Stimulated activated CD8-positive, alpha-beta memory T cell treated with anti-CD3 and anti-CD28 coated beads, Interleukin-4, amount 100 ng/mL, for 1 hour (primary cell): ENCODE measurements around the gene RPL13.
"Not testable (repeated sequence)": the region's sequence is repeated elsewhere in the genome, so short reads cannot be mapped to it uniquely, and the experiment has no call there.

Experiments
- DNase-seq, 2 donors: peaks; one replicate each; pipeline ENCODE4 v3.0.0-alpha.2; 2020; ENCODE audit warnings: low read depth in 2 of 2, low spot score in 1 of 2

RPL13 gene

GRCh38 chr16:89562939-89563338 is 2.5 kb downstream of the RPL13 start:
- DNase-seq = no peak

- DNase-seq = no peak
These were observed 3.3 kb downstream of the RPL13 start for GRCh38 chr16:89563639-89564392.

- no peak for DNase-seq
These were observed 4.2 kb downstream of the RPL13 start for GRCh38 chr16:89564476-89565255.

- DNase-seq = no peak
These were observed 4.7 kb downstream of the RPL13 start for GRCh38 chr16:89565256-89565505.

- no peak for DNase-seq
These were observed 5.3 kb downstream of the RPL13 start for GRCh38 chr16:89565506-89566372.

- no peak for DNase-seq
These were observed 7.4 kb downstream of the RPL13 start for GRCh38 chr16:89567656-89568594.

GRCh38 chr16:89569506-89570341 is 9.2 kb downstream of the RPL13 start:
- DNase-seq = no peak

- no peak for DNase-seq
These were observed 10.0 kb downstream of the RPL13 start for GRCh38 chr16:89570342-89570923.

- DNase-seq = not testable (repeated sequence)
These were observed 10.6 kb downstream of the RPL13 start for GRCh38 chr16:89570983-89571598.

GRCh38 chr16:89571636-89572035 is 11.2 kb downstream of the RPL13 start:
- DNase-seq = no peak

GRCh38 chr16:89572073-89572484 is 11.6 kb downstream of the RPL13 start:
- DNase-seq = no peak

GRCh38 chr16:89572485-89573205 is 12.2 kb downstream of the RPL13 start:
- DNase-seq = no peak

- no peak for DNase-seq
These were observed 13.6 kb downstream of the RPL13 start for GRCh38 chr16:89573826-89574680.

GRCh38 chr16:89574681-89575246 is 14.3 kb downstream of the RPL13 start:
- DNase-seq = no peak

- DNase-seq = no peak
These were observed 15.0 kb downstream of the RPL13 start, which contains the start of gene CPNE7 for GRCh38 chr16:89575247-89576152. Gene CPNE7 (plus strand): TSS chr16:89575758. CDS start chr16:89575898, 140 bp downstream.
